A549 (cell line): ENCODE measurements around the gene PRUNE2.

Source experiments
- JUN ChIP-seq, 2 experiments: fragments of >200 bp; sonication (Bioruptor Twin); formaldehyde crosslinking; IDR thresholded peaks; 2 replicates in 1 of 2; 3 replicates in 1 of 2; pipeline ENCODE4 v1.6.1; 2016 to 2017
- POLR2A ChIP-seq: IDR thresholded peaks from 2 replicates; pipeline ENCODE4 v1.6.1; 2012; ENCODE audit warnings: mild to moderate bottlenecking, low read length
- TF ChIP-seq, protein P1 (sequence below): fragments of >200 bp; sonication (Bioruptor Twin); formaldehyde crosslinking; IDR thresholded peaks from 3 replicates; pipeline ENCODE4 v1.5.1; 2016
- TF ChIP-seq, protein P2 (sequence below): IDR thresholded peaks from 2 replicates; pipeline ENCODE4 v1.6.1; 2012

DNA sequence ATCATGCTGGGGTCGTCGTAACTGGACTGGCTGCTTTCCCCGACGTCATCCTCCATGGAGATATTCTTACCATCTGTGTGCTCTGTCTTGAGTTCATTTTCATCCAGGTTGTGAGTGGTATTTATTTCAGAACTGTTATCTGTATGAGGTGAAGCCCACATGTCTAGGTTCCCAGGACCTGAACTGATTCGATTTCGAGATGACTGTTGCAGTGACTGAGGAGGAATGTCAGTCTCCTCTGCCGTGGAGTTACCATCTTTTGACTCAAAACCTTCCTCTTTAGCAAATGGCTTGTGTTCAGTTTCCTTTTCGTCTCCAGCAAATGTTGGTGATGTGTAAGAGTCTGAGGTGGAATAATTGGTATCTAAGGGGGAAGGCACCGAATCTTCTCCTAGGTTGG lies 196.9 kb downstream of the PRUNE2 start:
- TF ChIP-seq POLR2A (no peak), JUN (IDR thresholded peaks at IDR 0.05) (no peak)
- TF ChIP-seq, protein P1, sequence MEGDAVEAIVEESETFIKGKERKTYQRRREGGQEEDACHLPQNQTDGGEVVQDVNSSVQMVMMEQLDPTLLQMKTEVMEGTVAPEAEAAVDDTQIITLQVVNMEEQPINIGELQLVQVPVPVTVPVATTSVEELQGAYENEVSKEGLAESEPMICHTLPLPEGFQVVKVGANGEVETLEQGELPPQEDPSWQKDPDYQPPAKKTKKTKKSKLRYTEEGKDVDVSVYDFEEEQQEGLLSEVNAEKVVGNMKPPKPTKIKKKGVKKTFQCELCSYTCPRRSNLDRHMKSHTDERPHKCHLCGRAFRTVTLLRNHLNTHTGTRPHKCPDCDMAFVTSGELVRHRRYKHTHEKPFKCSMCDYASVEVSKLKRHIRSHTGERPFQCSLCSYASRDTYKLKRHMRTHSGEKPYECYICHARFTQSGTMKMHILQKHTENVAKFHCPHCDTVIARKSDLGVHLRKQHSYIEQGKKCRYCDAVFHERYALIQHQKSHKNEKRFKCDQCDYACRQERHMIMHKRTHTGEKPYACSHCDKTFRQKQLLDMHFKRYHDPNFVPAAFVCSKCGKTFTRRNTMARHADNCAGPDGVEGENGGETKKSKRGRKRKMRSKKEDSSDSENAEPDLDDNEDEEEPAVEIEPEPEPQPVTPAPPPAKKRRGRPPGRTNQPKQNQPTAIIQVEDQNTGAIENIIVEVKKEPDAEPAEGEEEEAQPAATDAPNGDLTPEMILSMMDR, result no peak
- TF ChIP-seq, protein P2, sequence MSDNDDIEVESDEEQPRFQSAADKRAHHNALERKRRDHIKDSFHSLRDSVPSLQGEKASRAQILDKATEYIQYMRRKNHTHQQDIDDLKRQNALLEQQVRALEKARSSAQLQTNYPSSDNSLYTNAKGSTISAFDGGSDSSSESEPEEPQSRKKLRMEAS, result no peak
